SU-DHL-6 (cell line): ENCODE measurements around the gene DUSP28.

ENCODE experiments used
- CTCF ChIP-seq: fragments of 200-600 bp; sonication (generic); IDR thresholded peaks from one replicate; pipeline ENCODE4 v1.5.1; 2017; ENCODE audit warnings: antibody characterized with exemption, mild to moderate bottlenecking, low read length, moderate library complexity; ENCODE audit not compliant: insufficient read depth, poor library complexity, severe bottlenecking
- EZH2phosphoT487 ChIP-seq: fragments of 200-600 bp; sonication (generic), shearing (Covaris generic); conservative IDR thresholded peaks from 2 replicates; pipeline ENCODE4 v1.6.1; 2018; ENCODE audit warnings: mild to moderate bottlenecking, antibody characterized with exemption, low read length, moderate library complexity, mixed read lengths

- TF ChIP-seq CTCF (no peak), EZH2phosphoT487 (no peak)
Measured at GRCh38 chr2:240604291-240604938, 44.3 kb downstream of the DUSP28 start.
